CD4-positive, alpha-beta T cell treated with Interleukin-17A for 4 hours (primary cell): ENCODE results near the gene C12orf43.
A peak's percentile ranks its signal among the peaks of the same experiment; 100 is the strongest.

Source experiments
- DNase-seq: peaks from one replicate; pipeline ENCODE4 v3.0.0-alpha.2; 2020; ENCODE audit warnings: mixed read lengths

Gene C12orf43

DNA sequence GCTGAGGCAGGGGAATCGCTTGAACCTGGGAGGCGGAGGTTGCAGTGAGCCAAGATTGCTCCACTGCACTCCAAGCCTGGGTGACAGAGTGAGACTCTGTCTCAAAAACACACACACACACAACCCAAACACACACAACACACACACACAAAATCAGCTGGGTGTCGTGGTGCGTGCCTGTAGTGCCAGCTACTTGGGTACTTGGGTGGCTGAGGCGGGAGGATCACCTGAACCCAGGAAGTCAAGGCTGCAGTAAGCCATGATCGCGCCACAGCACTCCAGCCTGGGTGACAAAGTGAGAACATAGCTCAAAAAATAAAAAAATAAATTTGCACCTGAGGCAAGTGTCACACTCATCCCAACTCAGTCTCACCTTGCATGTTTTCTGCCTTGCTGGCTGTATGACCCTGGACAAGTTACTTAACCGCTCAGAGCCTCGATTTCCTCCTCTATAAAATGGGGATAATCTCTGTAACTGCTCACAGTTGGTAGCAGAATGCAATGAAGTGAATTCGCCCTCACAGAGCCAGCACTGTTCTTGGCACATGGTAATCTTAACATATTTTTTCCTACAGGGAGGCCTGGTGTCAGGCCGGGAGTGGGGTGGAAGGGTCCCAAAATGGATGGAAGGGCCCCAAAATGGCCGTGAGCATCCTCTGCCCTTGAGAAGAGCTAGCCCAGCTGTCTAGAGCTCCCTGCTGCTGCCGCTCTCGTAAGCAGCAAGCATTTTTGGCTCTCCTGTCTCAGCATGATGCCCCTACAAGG is 38.6 kb downstream of the C12orf43 start:
- DNase-seq, result no peak

DNA sequence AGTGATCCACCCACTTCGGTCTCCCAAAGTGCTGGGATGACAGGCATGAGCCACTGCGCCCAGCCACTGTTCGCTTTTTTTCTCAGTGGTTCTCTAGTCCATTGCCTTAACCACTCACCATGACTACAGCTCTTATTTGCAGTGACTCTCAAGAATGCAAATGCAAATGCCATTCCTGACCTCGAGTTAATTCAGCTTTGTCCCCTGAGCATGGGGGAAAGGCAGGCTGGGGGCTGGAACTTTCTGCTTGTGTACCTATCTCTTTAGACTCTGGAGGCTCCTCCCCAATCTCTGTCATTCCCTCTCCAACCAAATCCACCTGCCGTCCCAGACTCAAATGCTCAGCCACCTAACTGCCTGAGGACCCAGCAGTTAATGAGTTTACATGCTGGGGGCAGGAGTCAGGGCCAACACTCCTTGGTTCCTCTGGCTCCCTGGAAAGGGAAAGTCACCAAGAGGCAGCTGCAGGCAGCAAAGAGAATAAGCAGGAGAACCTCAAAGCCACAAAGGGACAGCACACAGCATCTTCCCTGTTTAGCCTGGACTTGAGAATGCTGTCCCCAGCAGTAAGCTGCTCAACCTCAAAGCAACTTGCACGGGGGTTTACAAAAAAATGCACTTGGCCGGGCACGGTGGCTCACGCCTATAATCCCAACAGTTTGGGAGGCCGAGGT is 43.3 kb downstream of the C12orf43 start:
- DNase-seq, result no peak

- peak; percentile 46 for DNase-seq
Measured at GRCh38 chr12:120971299-120972180, 44.7 kb downstream of the C12orf43 start.

GRCh38 chr12:120970310-120970709 is 46.0 kb downstream of the C12orf43 start:
- DNase-seq, result no peak

- no peak for DNase-seq
Measured at GRCh38 chr12:120965534-120966091, 50.7 kb downstream of the C12orf43 start.

DNA sequence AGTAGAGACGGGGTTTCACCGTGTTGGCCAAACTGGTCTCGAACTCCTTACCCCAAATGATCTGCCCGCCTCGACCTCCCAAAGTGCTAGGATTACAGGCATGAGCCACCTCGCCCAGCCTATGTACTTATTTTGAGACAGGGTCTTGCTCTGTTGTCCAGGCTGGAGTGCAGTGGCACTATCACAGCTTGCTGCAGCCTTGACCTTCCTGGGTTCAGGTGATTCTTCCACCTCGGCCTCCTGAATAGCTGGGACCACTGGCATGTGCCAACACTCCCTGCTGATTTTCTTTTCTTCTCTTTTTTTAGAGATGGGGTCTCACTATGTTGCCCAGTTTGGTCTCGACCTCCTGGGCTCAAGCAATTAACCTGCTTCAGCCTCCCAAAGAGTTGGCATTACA is 52.0 kb downstream of the C12orf43 start:
- no peak for DNase-seq

GRCh38 chr12:120962532-120963020 is 53.7 kb downstream of the C12orf43 start:
- DNase-seq, result no peak

GRCh38 chr12:120961604-120962531 is 54.4 kb downstream of the C12orf43 start:
- DNase-seq, result peak; percentile 27

- no peak for DNase-seq
Measured at GRCh38 chr12:120960657-120961056, 55.6 kb downstream of the C12orf43 start.

GRCh38 chr12:120959111-120959878 is 57.0 kb downstream of the C12orf43 start:
- DNase-seq, result no peak

GRCh38 chr12:120956579-120957300 is 59.5 kb downstream of the C12orf43 start:
- no peak for DNase-seq

DNA sequence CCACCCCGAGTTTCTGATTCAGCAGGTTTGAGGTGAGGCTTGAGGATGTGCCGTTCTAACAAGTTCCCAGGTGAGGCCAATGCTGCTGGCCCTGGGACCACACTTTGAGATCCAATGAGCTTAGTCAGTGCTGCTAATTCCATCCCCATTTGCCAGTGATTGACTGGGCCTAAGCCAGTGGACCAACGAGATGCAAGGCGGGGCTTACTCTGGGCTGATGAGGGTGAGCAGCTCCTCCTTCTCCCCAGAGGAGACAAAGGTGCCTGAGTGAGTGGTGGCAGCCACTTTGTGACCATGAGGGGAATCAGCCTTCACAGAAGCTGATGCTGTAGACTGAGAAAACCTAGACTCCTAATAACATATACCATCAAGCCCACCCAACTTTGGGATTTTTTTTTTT is 61.1 kb downstream of the C12orf43 start:
- DNase-seq, result no peak

- no peak for DNase-seq
Measured at GRCh38 chr12:120950807-120951206, 65.5 kb downstream of the C12orf43 start.
